Erythroblast (primary cell): ENCODE data around the gene BACE2.

Experiments
- DNase-seq, 2 experiments: peaks; one replicate each; lab custom pipeline; 2025; lab: John Stamatoyannopoulos, UW
- GATA1 ChIP-seq: IDR thresholded peaks from 2 replicates; pipeline ENCODE4 v1.6.1; 2011; ENCODE audit warnings: low read depth, mild to moderate bottlenecking, control low read depth, low read length, moderate library complexity
- POLR2A ChIP-seq: IDR thresholded peaks from 2 replicates; pipeline ENCODE4 v1.6.1; 2011; ENCODE audit warnings: mild to moderate bottlenecking, low read length

The BACE2 gene

DNA sequence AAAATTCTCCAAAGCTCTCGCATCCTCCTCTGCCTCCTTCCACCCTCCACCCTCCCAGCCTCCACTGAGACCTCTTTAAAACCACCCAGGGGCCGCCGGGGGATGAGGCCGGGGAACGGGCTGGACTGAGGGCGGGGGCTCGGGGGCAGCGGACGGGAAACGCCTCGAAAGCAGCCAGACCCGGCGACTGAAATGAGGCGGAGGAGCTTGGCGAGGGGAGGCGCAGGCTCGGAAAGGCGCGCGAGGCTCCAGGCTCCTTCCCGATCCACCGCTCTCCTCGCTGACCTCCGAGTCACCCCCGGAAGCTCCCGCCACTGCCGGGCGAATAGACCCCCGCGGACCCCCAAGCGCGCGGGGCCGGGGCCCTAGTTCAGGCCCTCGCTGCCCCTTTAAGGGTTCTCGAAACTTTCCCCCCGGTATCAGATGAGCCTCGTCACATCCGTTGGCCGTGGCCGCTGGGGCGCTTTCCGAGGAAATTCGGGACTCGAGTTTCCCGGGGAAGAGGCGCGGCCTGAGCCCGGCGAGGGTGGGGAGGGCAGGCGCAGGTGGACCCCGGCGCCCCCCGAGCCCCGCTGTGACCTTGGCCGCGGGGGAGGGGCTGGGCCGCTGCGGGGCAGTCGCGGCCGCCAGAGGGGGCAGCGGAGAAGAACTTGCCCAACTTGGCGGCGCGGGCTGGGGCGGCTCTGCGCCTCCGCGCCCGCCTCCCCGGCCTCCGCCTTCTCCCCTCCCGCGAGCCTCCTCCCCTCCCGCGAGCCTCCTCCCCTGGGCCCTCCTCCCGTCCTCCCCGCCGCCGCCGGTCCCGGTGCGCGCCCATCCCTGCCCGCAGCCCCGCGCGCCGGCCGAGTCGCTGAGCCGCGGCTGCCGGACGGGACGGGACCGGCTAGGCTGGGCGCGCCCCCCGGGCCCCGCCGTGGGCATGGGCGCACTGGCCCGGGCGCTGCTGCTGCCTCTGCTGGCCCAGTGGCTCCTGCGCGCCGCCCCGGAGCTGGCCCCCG lies at the start of gene BACE2:
Gene BACE2 (plus strand): TSS at position 813 of the 995 bp plus-strand sequence. CDS start 104 bp downstream, at position 917.
- TF ChIP-seq POLR2A (no peak), GATA1 (no peak)
- peak; percentile 69 to 78 for DNase-seq

DNA sequence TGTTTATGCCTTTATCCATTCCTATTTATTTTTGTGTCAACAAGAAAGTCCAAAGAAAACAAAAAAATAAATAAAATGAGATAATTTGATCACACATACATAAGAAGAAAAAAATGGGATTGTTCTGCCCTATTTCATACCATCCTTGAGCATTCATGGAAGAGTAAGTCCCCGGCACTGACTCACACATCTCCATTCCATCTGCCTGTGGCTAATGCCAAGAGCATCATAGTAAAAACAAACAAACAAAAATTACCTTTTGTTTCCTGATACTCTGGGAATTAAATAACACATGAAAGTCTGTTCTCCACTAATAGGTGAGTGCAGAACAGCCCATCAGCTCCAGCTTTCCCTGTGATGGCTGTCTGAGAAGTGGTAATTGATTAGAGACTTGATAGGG lies 48.1 kb upstream of the BACE2 start:
- DNase-seq: no peak
- TF ChIP-seq POLR2A (no peak), GATA1 (no peak)

DNA sequence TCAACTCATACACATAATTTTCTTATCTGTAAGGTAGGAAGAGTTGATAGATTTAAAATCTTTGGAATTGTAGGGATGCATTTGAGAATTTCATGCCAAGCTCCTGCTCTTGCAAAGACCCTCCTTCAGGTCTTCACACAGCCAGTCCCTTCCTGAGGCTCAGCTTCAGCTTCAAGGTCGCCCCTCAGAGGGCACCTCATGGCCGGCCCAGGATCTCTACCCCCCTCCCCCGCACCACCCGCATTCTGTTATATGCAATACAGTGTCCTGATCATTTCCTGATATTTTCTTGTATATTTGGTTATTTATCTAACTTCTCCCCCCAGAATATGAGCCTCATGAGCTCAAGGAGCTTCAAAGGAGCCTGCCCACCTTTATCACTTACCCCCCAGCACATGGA lies 47.0 kb upstream of the BACE2 start:
- TF ChIP-seq POLR2A (no peak), GATA1 (no peak)
- no peak for DNase-seq

DNA sequence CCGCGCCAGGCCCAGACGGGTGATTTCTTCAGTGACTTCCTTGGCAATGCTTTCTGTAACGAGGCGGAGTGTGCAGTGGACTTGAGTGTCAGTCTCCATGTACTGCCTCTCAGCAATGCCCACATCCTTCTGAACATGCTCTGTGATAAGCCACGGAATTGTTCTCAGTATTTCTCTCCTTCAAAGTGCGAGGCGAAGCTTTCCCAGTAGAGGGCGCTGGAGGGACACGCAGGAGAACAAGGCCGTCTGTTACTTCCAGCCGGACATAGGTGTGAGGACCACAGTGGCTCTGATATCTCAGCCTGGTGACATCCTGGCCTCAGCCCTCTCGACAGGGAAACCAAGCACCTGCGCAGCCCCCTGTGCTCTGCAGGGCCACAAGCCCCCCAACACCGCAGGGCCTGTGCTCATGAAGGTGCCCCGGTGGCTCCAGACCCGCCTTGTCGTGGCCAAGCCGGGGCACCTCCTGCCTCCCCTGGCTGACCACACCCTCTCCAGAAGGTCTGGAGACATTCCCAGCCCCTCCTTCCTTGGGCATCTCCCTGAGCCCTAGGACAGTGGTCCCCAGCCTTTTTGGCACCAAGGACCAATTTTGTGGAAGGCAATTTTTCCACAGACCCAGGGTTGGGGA lies 46.1 kb upstream of the BACE2 start:
- peak; percentile 60 to 75 for DNase-seq
- TF ChIP-seq POLR2A (no peak), GATA1 (no peak)

DNA sequence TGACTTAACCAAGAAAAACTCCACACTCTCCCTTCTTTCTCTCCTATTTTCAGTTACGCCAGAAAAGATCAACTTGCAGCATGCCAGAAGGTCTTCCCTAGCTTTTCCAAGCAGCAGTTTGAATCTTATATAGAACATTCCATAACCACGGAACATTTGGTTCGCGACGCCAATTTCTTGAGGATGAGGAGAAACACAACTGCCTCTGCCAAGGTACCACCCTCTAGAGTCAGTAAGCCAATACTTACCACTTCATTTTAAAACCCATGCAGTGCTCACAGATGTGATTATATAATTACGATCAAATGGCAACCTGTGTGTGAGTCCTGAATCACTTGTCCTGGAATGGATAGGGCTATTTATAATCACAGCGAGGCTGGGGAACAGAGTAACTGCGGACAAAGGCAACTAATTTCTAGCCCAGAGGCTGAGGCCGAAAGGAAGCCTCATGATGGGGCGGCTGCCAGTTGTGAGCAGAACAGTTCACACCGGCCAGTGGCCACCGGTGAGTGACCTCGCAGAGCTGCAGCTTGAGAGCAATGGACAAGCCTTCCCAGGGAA lies 43.2 kb upstream of the BACE2 start:
- DNase-seq: no peak
- no peak for TF ChIP-seq GATA1
- no peak for TF ChIP-seq POLR2A

DNA sequence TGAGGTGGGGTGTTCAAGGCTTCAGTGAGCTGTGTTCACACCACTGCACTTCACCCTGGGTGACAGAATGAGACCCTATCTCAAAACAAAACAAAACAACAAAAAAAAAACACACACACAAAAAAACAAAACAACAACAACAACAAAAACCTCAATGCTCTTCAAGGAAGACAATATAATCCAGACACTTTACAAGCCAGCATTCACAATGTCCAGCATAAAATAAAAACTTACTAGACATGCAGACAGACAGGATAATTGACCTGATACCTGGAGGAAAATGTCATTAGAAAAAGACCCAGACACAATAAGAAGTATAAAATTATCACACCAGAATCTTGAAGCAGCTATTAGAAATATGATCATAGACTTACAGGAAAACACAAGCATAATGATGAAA lies 39.0 kb upstream of the BACE2 start:
- no peak for TF ChIP-seq POLR2A
- no peak for TF ChIP-seq GATA1
- DNase-seq: no peak

DNA sequence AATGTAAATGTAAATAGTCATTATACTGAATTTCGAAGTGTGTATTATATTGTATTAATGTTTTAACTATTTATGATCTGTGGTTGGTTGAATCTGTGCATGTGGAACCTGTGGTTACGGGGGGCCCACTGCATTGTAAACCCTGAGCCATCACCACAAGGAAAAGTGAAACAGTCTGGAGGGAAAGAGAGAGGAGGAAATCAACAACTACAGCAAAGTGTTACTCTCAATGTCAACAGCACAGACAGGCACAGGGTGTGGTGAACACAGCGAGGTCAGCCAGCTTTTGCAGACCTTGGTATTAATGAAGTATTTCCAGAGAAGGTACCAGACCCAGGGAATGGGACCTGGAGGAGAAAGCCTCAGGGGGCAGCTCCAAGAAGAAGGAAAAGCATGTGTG lies 37.1 kb upstream of the BACE2 start:
- no peak for TF ChIP-seq POLR2A
- DNase-seq: no peak

DNA sequence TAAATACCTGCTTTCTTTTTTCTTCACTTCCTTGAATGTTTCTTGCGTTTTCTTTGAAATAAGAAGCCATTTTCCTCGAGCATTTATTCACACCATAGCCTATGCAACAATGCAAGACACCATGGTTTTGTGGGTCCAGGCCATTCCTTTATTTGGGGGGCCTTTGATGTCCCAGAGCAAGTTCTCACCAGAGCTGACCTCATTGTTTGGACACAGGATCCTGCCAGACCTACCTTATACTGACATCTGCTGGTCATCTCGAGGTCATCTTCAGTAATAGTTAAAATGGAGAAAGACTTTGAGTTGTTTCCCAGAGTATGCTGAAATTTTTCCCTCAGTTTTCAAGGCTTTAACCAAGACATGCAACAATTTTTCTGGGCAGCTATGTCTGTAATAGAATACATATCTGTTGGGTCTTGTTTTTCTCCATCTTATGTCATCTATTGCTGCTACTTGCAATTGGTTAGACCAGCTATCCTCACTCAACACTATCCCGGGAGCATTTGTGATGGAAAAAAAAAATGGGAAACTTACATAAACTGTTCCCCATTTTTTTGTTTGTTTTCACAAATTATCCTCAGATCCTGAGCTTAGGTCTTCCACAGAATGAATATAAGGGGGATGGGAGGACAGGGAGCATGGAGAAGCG lies 34.0 kb upstream of the BACE2 start:
- peak; percentile 5 to 36 for DNase-seq
- TF ChIP-seq GATA1 (no peak), POLR2A (no peak)

DNA sequence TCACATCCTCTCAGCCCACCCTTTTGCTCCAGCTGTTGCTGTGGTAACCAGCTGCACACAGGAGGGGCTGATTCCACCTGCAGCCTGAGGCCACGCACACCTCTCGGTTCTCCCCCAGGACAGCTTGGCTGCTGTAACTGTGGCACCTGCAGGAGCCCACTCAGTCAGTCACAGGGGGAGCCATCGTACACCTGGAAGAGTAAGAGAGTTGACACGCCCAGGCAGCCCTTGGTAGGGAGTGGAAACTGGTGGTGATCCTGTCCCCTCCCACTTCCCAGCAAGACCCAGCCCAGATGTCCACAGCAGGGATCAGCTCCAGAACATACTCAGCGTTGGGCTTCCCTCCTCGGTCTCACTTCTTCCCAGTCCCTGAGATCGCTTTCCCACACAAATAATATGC lies 32.2 kb upstream of the BACE2 start:
- DNase-seq: no peak
- TF ChIP-seq GATA1: no peak
- TF ChIP-seq POLR2A: no peak

DNA sequence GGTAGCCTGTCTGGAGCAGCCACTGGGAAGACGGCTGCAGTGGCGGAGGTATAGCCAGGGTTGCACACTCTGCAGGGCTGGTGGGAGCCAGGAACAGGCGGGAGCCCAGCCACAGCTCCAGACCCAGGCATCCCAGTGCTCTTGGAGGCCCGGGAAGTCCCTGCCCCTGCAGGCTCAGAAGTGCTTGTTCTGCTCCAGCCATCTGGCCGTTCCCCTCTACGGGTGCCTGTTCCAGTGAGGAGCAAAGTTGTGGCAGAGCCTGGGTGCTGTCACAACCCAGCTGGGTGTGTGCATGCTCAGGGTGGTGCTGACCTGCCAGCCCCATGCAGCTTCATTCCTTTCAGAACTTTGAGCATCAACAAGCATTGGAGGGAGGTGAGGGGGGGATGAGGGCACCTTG lies 31.7 kb upstream of the BACE2 start:
- TF ChIP-seq POLR2A (no peak), GATA1 (no peak)
- no peak for DNase-seq

DNA sequence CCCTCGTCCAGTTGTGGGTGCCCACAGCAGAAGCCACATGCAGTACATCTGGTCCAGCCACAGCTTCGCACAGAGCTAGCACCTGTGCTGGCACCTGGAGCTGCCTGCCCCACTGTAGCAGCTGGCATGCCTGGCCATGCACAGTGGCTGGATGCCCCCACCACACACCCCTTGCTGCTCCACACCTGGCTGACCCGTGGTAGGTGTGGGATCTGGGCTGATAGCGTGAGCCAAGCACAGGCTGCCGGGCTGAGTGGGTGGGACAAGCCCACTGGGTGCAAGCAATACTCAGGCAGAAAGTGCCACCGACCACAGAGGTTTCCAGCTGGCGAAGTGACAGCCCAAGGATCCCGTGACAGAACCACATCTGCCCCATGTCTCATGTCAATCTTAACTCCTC lies 30.6 kb upstream of the BACE2 start:
- no peak for TF ChIP-seq POLR2A
- TF ChIP-seq GATA1: no peak
- DNase-seq: no peak

DNA sequence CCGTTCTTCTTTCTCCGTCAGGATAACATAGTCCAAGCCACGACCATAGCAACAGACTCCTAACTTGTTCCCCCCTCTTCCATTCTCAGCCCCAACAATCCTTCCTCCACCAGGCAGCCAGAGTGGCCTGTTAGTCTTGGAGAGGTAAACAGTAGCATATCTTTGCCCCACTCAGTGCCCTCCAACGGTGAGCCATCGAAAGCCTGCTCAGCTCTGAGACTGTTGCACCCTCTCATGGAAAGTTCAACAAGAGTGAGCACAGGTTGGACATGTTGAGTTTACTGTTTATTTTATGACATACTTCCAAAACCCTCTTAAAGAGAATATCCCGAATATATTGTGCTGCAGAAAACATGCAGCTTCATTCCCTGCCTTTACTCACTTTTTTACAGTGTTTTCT lies 30.1 kb upstream of the BACE2 start:
- TF ChIP-seq POLR2A: no peak
- TF ChIP-seq GATA1: no peak
- no peak for DNase-seq

DNA sequence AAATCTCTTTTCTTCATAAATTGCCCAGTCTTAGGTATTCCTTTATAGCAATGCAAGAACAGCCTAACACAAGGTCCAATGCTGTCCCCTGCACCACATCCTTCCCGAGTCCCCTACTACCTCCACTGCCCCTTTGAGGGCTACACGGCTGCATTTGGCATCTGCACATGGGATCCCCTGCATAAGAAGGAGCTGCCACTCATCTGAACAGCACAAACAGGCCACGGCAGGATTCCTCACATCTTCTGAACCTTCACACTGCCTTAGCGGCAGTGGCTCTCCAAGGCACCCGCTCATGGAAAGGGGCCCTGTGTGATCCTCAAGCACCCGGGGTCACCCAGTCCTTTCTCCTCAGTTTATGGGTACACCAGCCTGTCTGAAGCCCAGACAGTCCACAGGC lies 29.2 kb upstream of the BACE2 start:
- no peak for TF ChIP-seq POLR2A
- TF ChIP-seq GATA1: no peak
- no peak for DNase-seq

DNA sequence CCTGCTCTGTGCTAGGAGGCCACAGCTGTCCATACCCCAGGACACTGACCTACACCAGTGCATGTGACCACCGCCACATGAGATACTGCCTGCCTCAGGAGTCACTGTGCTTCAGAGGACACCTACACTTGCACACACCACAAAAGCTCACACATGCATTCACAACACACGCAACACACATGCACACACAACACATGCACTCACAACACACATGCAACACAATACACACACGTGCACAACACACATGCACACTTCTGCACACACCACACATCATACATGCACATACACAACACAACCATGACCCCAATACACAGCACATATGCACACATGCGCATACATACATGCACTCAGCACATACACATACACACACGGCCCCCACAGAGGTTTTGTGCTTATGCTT lies 28.7 kb upstream of the BACE2 start:
- no peak for TF ChIP-seq POLR2A
- no peak for DNase-seq
